AG09319 (cell line): ENCODE measurements around the gene ACVR1B.

Source experiments
- DNase-seq: peaks from one replicate; pipeline ENCODE4 v3.0.0-alpha.2; 2010; ENCODE audit warnings: low read depth; ENCODE audit errors: extremely low read depth
- TF ChIP-seq, protein P1 (sequence below): IDR thresholded peaks from 2 replicates; pipeline ENCODE4 v1.5.1; 2011; ENCODE audit warnings: low read depth, mild to moderate bottlenecking, inconsistent platforms, low read length, moderate library complexity

Gene ACVR1B

DNA sequence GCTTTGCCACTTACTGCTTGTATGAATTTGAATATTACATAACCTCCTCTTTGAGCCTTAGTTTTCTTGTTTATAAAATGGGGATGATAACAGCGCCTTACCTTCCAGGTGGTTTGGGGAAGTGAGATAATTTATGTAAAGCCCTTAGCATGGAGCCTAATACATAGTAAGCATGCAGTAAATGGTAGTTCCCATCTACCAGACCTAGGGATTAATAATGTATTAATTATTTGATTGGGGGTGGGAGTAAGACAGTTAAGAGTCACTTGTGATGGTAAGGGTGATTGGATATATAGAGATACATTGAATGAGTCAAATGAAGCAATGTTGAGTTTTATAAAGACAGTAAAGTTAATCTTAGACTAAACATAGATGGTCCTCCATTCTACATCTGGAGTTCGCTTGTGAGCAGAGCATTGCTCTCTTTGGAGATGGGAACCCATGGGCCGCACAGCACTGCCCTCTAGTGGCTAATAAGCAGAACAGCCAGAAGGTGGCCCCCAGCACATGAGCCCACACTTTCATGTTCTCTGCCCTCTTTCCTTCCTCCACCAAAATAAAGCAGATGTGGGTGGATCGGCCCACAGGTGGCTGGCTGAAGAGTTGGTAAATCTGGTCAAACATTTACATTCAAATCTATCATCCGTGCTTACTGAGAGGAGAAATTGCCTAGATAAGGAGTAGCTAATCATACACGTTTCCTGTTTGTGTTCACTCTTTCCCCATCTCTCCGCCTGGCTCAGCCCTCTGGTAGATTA lies 28.7 kb downstream of the ACVR1B start:
- DNase-seq: no peak
- TF ChIP-seq, protein P1, sequence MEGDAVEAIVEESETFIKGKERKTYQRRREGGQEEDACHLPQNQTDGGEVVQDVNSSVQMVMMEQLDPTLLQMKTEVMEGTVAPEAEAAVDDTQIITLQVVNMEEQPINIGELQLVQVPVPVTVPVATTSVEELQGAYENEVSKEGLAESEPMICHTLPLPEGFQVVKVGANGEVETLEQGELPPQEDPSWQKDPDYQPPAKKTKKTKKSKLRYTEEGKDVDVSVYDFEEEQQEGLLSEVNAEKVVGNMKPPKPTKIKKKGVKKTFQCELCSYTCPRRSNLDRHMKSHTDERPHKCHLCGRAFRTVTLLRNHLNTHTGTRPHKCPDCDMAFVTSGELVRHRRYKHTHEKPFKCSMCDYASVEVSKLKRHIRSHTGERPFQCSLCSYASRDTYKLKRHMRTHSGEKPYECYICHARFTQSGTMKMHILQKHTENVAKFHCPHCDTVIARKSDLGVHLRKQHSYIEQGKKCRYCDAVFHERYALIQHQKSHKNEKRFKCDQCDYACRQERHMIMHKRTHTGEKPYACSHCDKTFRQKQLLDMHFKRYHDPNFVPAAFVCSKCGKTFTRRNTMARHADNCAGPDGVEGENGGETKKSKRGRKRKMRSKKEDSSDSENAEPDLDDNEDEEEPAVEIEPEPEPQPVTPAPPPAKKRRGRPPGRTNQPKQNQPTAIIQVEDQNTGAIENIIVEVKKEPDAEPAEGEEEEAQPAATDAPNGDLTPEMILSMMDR: peak; percentile 96

DNA sequence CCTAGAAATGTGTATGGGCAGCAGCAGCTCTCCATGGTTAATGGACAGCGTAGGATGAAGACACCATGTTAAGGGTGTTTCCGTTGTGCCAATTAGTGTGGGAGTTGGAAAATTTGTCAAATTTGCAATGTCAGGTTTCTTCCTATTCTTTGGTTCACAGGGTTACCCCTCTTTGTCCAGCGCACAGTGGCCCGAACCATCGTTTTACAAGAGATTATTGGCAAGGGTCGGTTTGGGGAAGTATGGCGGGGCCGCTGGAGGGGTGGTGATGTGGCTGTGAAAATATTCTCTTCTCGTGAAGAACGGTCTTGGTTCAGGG lies 29.3 kb downstream of the ACVR1B start:
- DNase-seq: no peak
- TF ChIP-seq, protein P1: no peak

DNA sequence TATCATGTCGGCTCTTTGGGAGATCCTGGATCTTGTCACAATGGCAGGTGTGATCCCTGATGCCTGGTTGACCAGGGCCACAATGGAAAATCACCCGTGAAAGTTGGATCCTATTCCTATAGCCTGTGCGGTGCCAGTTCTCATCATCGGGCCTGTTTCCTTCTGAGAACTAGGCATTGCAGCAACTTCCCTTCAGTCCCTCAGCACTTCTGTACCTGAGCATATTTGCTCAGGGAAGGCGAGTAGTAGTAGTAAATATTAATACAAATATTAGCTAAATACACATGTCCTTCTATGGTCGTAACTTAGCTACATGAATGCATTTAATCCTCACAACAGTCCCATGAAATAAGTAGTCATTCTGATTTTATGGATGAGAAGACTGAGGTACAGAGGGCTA lies 33.2 kb downstream of the ACVR1B start:
- no peak for DNase-seq
- TF ChIP-seq, protein P1: no peak

DNA sequence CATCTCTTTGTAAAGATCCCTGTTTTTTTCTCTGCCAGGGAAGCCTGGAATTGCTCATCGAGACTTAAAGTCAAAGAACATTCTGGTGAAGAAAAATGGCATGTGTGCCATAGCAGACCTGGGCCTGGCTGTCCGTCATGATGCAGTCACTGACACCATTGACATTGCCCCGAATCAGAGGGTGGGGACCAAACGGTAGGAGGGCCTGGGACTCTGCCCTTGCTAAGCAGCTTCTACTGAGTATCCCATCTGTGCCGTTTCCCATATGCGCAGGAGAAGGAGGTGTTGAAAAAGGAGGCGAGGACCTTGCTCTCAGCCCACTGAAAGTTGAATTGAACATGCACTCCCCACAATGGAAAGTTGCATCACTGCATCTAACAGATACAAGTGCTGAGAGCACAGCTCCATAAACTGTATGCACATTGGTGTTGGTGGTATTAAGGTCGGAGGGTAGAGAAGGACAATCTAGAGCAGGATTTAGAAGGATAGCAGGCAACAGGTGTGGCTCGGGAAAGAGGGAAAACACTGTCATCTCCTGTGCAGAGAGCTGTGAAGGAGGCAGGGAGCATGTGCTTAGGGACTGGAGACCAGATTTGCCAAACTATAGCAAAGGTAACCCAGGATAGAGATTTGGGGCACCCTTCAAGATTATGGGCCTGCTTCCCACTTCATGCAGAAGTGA lies 33.8 kb downstream of the ACVR1B start:
- no peak for DNase-seq
- TF ChIP-seq, protein P1: no peak

DNA sequence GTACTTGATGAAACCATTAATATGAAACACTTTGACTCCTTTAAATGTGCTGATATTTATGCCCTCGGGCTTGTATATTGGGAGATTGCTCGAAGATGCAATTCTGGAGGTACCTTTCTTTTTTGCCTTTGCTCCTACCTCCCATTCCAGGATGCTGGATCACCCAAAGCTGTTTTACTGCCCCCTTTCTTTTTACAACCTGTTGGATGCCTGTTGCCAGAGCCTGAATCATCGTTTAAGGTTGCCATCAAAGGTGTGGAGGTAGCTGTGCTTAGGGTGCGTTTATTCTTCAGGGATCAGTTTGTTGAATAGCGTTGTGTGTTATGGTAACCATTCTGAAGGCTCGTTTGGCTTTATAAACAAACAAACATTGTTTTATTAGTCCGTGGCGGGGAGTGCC lies 35.3 kb downstream of the ACVR1B start:
- TF ChIP-seq, protein P1: no peak
- no peak for DNase-seq

DNA sequence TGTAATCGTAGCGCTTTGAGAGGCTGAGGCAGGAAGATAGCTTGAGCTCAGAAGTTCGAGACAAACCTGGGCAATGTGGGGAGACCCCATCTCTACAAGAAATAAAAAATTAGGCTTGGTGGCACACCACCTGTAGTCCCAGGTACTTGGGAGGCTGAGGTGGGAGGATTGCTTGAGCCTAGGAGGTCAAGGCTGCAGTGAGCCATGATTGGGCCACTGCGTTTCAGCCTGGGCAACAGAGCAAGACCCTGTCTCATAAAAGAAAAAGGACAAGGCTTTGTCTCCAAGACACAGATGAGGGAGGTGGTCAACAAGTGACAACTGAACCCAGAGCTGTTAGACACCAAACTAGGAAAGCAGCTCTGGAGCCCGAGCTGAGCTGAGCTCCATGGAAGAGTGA lies 40.7 kb downstream of the ACVR1B start:
- DNase-seq: no peak
- TF ChIP-seq, protein P1: no peak

DNA sequence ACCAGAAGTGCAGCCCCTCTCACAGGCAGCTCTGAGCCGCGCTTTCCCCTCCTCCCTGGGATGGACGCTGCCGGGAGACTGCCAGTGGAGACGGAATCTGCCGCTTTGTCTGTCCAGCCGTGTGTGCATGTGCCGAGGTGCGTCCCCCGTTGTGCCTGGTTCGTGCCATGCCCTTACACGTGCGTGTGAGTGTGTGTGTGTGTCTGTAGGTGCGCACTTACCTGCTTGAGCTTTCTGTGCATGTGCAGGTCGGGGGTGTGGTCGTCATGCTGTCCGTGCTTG lies 43.0 kb downstream of the ACVR1B start:
- no peak for DNase-seq
- TF ChIP-seq, protein P1: no peak
